IMR-90 (cell line): Measurements from ENCODE around the gene UGT1A4. TPM values are rescaled to one million over a fixed set of nuclear protein-coding genes. Genes with fewer than 3 reads are reported as not detected.

ENCODE experiments used
- ATAC-seq: fragments of 200-7000 bp; cut with Tn5 transposase; 2 replicates; pipeline ENCODE4 v1.9.1; 2020; ENCODE audit warnings: low read depth, mild to moderate bottlenecking, moderate library complexity
- BruUV-seq: library from RNA; stranded (reverse); fragments of 400-500 nt; replicated peaks from 2 replicates; lab custom pipeline; 2021; lab: Mats Ljungman, UMichigan
- CTCF ChIA-PET: fragments of 300-600 bp; formaldehyde crosslinking; extraction: SDS; loops from one replicate; lab custom pipeline; 2021; ENCODE audit warnings: antibody characterized with exemption; lab: Yijun Ruan, JAX
- POLR2A ChIA-PET: fragments of 300-600 bp; sonication (Branson Sonifier 250); formaldehyde crosslinking; loops from one replicate; lab custom pipeline; 2022; ENCODE audit warnings: antibody characterized with exemption; ENCODE audit not compliant: unreplicated experiment; lab: Charles Lee
- DNase-seq: peaks from one replicate; pipeline ENCODE4 v3.0.0; 2013
- H2AFZ ChIP-seq: replicated peaks from 2 replicates; pipeline ENCODE3; 2013; ENCODE audit warnings: low read length, mild to moderate bottlenecking; ENCODE audit not compliant: poor library complexity
- H2AK5ac ChIP-seq: 2 replicates; pipeline ENCODE4 v1.6.1; 2013; ENCODE audit warnings: low read depth, low read length, inconsistent platforms
- H2AK9ac ChIP-seq: replicated peaks from 2 replicates; pipeline ENCODE3; 2013; ENCODE audit warnings: mild to moderate bottlenecking, low read depth, low read length, moderate library complexity; ENCODE audit not compliant: poor library complexity
- H2BK120ac ChIP-seq: 2 replicates; pipeline ENCODE4 v1.6.1; 2013; ENCODE audit warnings: low read depth, low read length, inconsistent platforms
- H2BK15ac ChIP-seq: 3 replicates; pipeline ENCODE4 v1.6.1; 2013; ENCODE audit warnings: low read depth, low read length, inconsistent platforms
- H2BK20ac ChIP-seq: 2 replicates; pipeline ENCODE4 v1.6.1; 2013; ENCODE audit warnings: low read depth, mild to moderate bottlenecking, inconsistent platforms, low read length, moderate library complexity
- H2BK5ac ChIP-seq: 2 replicates; pipeline ENCODE4 v1.6.1; 2013; ENCODE audit warnings: mild to moderate bottlenecking, low read depth, low read length, inconsistent platforms; ENCODE audit not compliant: poor library complexity, severe bottlenecking
- H3K14ac ChIP-seq: replicated peaks from 2 replicates; pipeline ENCODE4 v1.6.1; 2013; ENCODE audit warnings: low read depth, low read length, inconsistent platforms
- H3K18ac ChIP-seq: 2 replicates; pipeline ENCODE4 v1.6.1; 2013; ENCODE audit warnings: low read depth, low read length, control low read depth
- H3K23ac ChIP-seq: 2 replicates; pipeline ENCODE4 v1.6.1; 2013; ENCODE audit warnings: low read depth, low read length, inconsistent platforms
- H3K27ac ChIP-seq: 2 replicates; pipeline ENCODE4 v1.5.1; 2013; ENCODE audit warnings: mild to moderate bottlenecking, control low read depth, low read length; ENCODE audit not compliant: insufficient read depth
- H3K27me3 ChIP-seq: 2 replicates; pipeline ENCODE4 v1.6.1; 2013; ENCODE audit warnings: low read length; ENCODE audit not compliant: control insufficient read depth, insufficient read depth
- H3K36me3 ChIP-seq: 2 replicates; pipeline ENCODE4 v1.6.1; 2013; ENCODE audit warnings: low read length, mixed read lengths; ENCODE audit not compliant: control insufficient read depth, insufficient read depth
- H3K4ac ChIP-seq: 2 replicates; pipeline ENCODE4 v1.6.1; 2013; ENCODE audit warnings: low read depth, low read length, inconsistent platforms
- H3K4me1 ChIP-seq: 2 replicates; pipeline ENCODE4 v1.6.1; 2013; ENCODE audit warnings: low read length, mixed read lengths; ENCODE audit not compliant: control insufficient read depth, insufficient read depth
- H3K4me2 ChIP-seq: 2 replicates; pipeline ENCODE4 v1.6.1; 2013; ENCODE audit warnings: low read depth, mild to moderate bottlenecking, control low read depth, low read length, moderate library complexity
- H3K4me3 ChIP-seq: 2 replicates; pipeline ENCODE4 v1.5.1; 2013; ENCODE audit warnings: low read depth, mild to moderate bottlenecking, control low read depth, low read length, moderate library complexity; ENCODE audit not compliant: insufficient read depth
- H3K56ac ChIP-seq: 2 replicates; pipeline ENCODE4 v1.6.1; 2013; ENCODE audit warnings: low read length, inconsistent platforms; ENCODE audit not compliant: insufficient read depth; ENCODE audit errors: extremely low read depth
- H3K79me1 ChIP-seq, 2 experiments: 2 replicates each; pipeline ENCODE4 v1.6.1; 2013; ENCODE audit warnings: low read length in 2 of 2, inconsistent platforms in 1 of 2, low read depth in 1 of 2
- H3K9ac ChIP-seq: 2 replicates; pipeline ENCODE4 v1.6.1; 2013; ENCODE audit warnings: low read depth, low read length, control low read depth
- H3K9me1 ChIP-seq: 2 replicates; pipeline ENCODE4 v1.6.1; 2013; ENCODE audit warnings: low read length, inconsistent platforms; ENCODE audit not compliant: insufficient read depth
- H3K9me3 ChIP-seq: 2 replicates; pipeline ENCODE4 v1.6.1; 2013; ENCODE audit warnings: low read length; ENCODE audit not compliant: control insufficient read depth, insufficient read depth
- H4K20me1 ChIP-seq: 2 replicates; pipeline ENCODE4 v1.6.1; 2013; ENCODE audit warnings: low read length, inconsistent platforms; ENCODE audit not compliant: insufficient read depth
- H4K5ac ChIP-seq: 2 replicates; pipeline ENCODE4 v1.6.1; 2013; ENCODE audit warnings: mild to moderate bottlenecking, low read depth, low read length, control low read depth
- H4K8ac ChIP-seq, 2 experiments: 2 replicates each; pipeline ENCODE4 v1.6.1; 2013; ENCODE audit warnings: low read depth in 2 of 2, low read length in 2 of 2, control low read depth in 1 of 2, inconsistent platforms in 1 of 2
- H4K91ac ChIP-seq: 2 replicates; pipeline ENCODE4 v1.6.1; 2013; ENCODE audit warnings: low read depth, low read length, inconsistent platforms; ENCODE audit not compliant: insufficient read depth
- BHLHE40 ChIP-seq: fragments of 150-350 bp; IDR thresholded peaks from 2 replicates; pipeline ENCODE4 v1.6.1; 2016; ENCODE audit warnings: mild to moderate bottlenecking, low read depth, low read length
- CTCF ChIP-seq: conservative IDR thresholded peaks from 2 replicates; pipeline ENCODE4 v1.5.1; 2012; ENCODE audit warnings: mild to moderate bottlenecking, low read depth, low read length, improper control_type of control experiment
- FOS ChIP-seq: fragments of 150-350 bp; IDR thresholded peaks from 2 replicates; pipeline ENCODE4 v1.6.1; 2016; ENCODE audit warnings: low read depth, low read length
- MAFK ChIP-seq: IDR thresholded peaks from 2 replicates; pipeline ENCODE4 v1.6.1; 2012; ENCODE audit warnings: low read depth, low read length, improper control_type of control experiment
- MXI1 ChIP-seq: IDR thresholded peaks from 2 replicates; pipeline ENCODE4 v1.6.1; 2012; ENCODE audit warnings: low read depth, mild to moderate bottlenecking, low read length, moderate library complexity, borderline replicate concordance
- NFE2L2 ChIP-seq: fragments of 150-350 bp; IDR thresholded peaks from 2 replicates; pipeline ENCODE4 v1.6.1; 2016; ENCODE audit warnings: low read depth, mild to moderate bottlenecking, low read length
- RAD21 ChIP-seq: IDR thresholded peaks from 2 replicates; pipeline ENCODE4 v1.6.1; 2012; ENCODE audit warnings: low read length, improper control_type of control experiment
- RCOR1 ChIP-seq: IDR thresholded peaks from 2 replicates; pipeline ENCODE4 v1.6.1; 2012; ENCODE audit warnings: mild to moderate bottlenecking, low read length, improper control_type of control experiment; ENCODE audit not compliant: insufficient replicate concordance
- RFX5 ChIP-seq: IDR thresholded peaks from 2 replicates; pipeline ENCODE4 v1.8.0; 2012; ENCODE audit warnings: low read depth, mild to moderate bottlenecking, low read length, moderate library complexity
- SMC3 ChIP-seq: fragments of 150-350 bp; IDR thresholded peaks from 2 replicates; pipeline ENCODE4 v1.6.1; 2016; ENCODE audit warnings: low read depth, mild to moderate bottlenecking, antibody characterized with exemption, low read length, moderate library complexity
- WGBS, 2 experiments: methylation state at CpG; one replicate each; pipeline versions ENCODE4 v1.1.5 to v1.1.7; 2013; ENCODE audit warnings: missing lambda C conversion rate in 2 of 2; ENCODE audit not compliant: insufficient read length in 1 of 2; ENCODE audit errors: extremely low coverage in 2 of 2; 5-methylcytosine and 5-hydroxymethylcytosine counted together
- dilution Hi-C: fragments of 300-500 bp; cut with HindIII; formaldehyde crosslinking; loops from one replicate; pipeline ENCODE4 v1.14.3; 2018; ENCODE audit warnings: low sequenced_read_pairs; ENCODE audit not compliant: unreplicated experiment
- in situ Hi-C: fragments of 300-500 bp; cut with MboI; formaldehyde crosslinking; loops from 3 replicates; pipeline ENCODE4 v1.14.3; 2019; ENCODE audit warnings: low sequenced_read_pairs, inconsistent platforms, mixed read lengths
- intact Hi-C: fragments of 100-400 bp; cut with micrococcal nuclease; formaldehyde crosslinking; loops from 2 replicates; pipeline ENCODE4 v1.10.0; 2022
- polyA plus RNA-seq, 3 experiments: library from polyadenylated mRNA; depleted of rRNA; stranded (reverse); fragments of >200 nt; gene quantifications; 2 replicates each; pipeline ENCODE4 v1.2.3, GENCODE V29; 2012; ENCODE audit warnings: low replicate concordance in 1 of 3
- total RNA-seq: library from RNA; depleted of rRNA; stranded (reverse); fragments of >200 nt; gene quantifications from 2 replicates; pipeline ENCODE4 v1.2.3, GENCODE V29; 2012

UGT1A4 gene
- total and polyA plus RNA-seq, 2 of the 4 experiments (the other 2 are of a cell fraction), result not detected

DNA sequence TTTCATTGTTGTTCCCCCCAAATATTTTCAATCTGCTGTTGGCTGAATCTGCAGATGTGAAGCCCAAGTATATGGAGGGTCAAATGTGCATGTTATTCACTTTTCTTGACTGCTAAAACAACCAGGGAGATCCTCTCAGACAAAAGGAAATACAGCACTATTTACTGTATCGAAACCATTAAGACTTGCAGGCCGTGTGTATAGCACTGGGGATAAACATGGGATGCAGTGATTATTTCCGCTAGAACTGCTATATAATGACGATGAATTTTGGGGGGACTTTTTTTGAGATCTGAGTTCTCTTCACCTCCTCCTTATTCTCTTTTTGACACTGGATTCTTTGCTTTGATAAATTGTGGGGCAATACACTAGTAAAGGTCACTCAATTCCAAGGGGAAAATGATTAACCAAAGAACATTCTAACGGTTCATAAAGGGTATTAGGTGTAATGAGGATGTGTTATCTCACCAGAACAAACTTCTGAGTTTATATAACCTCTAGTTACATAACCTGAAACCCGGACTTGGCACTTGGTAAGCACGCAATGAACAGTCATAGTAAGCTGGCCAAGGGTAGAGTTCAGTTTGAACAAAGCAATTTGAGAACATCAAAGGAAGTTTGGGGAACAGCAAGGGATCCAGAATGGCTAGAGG, 38.0 kb downstream of the UGT1A4 start:
- POLR2A ChIA-PET, result no interaction called here

More for the DNA sequence above, 38.0 kb downstream of the UGT1A4 start:
- no peak for TF ChIP-seq RFX5
- no peak for TF ChIP-seq RAD21
- no peak for TF ChIP-seq FOS
- no peak for TF ChIP-seq CTCF
- no peak for TF ChIP-seq RCOR1
- TF ChIP-seq BHLHE40, result no peak
- TF ChIP-seq SMC3, result no peak
- no peak for TF ChIP-seq MAFK
- no peak for TF ChIP-seq NFE2L2
- no peak for TF ChIP-seq MXI1
- no peak for ATAC-seq
- Histone ChIP-seq H2AFZ (no peak overlapping the region), H3K9me3 (no peaks in the 10 kb centered on the region; the same call in 1 of the 2 replicates), H3K4me1 (peaks cover 3% of the 10 kb centered on the region), H3K27me3 (no peaks in the 10 kb centered on the region), H4K91ac (no peak overlapping the region), H3K14ac (no peak overlapping the region), H3K4ac (no peak overlapping the region), H3K9ac (no peak overlapping the region), H4K8ac (no peak overlapping the region), H3K23ac (no peak overlapping the region), H2AK9ac (no peak overlapping the region), H2BK15ac (no peak overlapping the region), H2BK20ac (no peak overlapping the region), H2BK120ac (no peak overlapping the region), H2AK5ac (no peak overlapping the region), H2BK5ac (no peak overlapping the region), H3K4me3 (no peak overlapping the region), H3K79me1 (no peaks in the 10 kb centered on the region), H4K5ac (no peak overlapping the region), H3K56ac (no peak overlapping the region), H3K27ac (no peak overlapping the region), H3K9me1 (no peaks in the 10 kb centered on the region), H3K4me2 (no peak overlapping the region), H4K20me1 (no peaks in the 10 kb centered on the region), H3K18ac (no peak overlapping the region), H3K36me3 (no peaks in the 10 kb centered on the region)
- dilution Hi-C loops, result no loop called here
- BruUV-seq, result no TSS peak
- in situ Hi-C loops, result no loop called here
- CTCF ChIA-PET, result no interaction called here
- no CpG with 5 or more reads among the region's 7 CpGs for WGBS, 2 experiments
- intact Hi-C loops, result no loop called here
- no peak for DNase-seq
